Tibial nerve (tissue), 4 donors: ENCODE results near the gene RGL3.

Experiments
- EP300 ChIP-seq, 2 donors: sonication (generic); formaldehyde crosslinking; IDR thresholded peaks; one replicate each; pipeline ENCODE4 v1.6.1; 2017; ENCODE audit warnings: antibody characterized with exemption in 2 of 2, mild to moderate bottlenecking in 1 of 2
- POLR2A ChIP-seq, 2 donors: fragments of 450-650 bp; IDR thresholded peaks; one replicate each; pipeline ENCODE4 v1.6.1; 2017; ENCODE audit warnings: antibody characterized with exemption in 2 of 2, mild to moderate bottlenecking in 2 of 2, moderate library complexity in 2 of 2
- TF ChIP-seq, protein P1 (sequence below), 5 experiments: fragments of 200-600 bp in 3 of 5; fragments of 450-650 bp in 2 of 5; sonication (generic) in 3 of 5; IDR thresholded peaks; one replicate each; pipeline ENCODE4 v1.5.1; 2016 to 2019; ENCODE audit warnings: antibody characterized with exemption in 5 of 5, mild to moderate bottlenecking in 3 of 5, moderate library complexity in 2 of 5

- TF ChIP-seq, protein P1, sequence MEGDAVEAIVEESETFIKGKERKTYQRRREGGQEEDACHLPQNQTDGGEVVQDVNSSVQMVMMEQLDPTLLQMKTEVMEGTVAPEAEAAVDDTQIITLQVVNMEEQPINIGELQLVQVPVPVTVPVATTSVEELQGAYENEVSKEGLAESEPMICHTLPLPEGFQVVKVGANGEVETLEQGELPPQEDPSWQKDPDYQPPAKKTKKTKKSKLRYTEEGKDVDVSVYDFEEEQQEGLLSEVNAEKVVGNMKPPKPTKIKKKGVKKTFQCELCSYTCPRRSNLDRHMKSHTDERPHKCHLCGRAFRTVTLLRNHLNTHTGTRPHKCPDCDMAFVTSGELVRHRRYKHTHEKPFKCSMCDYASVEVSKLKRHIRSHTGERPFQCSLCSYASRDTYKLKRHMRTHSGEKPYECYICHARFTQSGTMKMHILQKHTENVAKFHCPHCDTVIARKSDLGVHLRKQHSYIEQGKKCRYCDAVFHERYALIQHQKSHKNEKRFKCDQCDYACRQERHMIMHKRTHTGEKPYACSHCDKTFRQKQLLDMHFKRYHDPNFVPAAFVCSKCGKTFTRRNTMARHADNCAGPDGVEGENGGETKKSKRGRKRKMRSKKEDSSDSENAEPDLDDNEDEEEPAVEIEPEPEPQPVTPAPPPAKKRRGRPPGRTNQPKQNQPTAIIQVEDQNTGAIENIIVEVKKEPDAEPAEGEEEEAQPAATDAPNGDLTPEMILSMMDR (IDR thresholded peaks at IDR 0.05): no peak
- TF ChIP-seq EP300 (IDR thresholded peaks at IDR 0.05): no peak
- no peak for TF ChIP-seq POLR2A (IDR thresholded peaks at IDR 0.05)
Observed at GRCh38 chr19:11437955-11438354, 18.8 kb upstream of the RGL3 start.
